ENCODE measurements around the gene GZMM. TPM values are rescaled to one million over a fixed set of nuclear protein-coding genes. Genes with fewer than 3 reads are reported as not detected.

GZMM gene
- total RNA-seq, 2 experiments from 2014 or later = 41.6 to 46.3 TPM

DNA sequence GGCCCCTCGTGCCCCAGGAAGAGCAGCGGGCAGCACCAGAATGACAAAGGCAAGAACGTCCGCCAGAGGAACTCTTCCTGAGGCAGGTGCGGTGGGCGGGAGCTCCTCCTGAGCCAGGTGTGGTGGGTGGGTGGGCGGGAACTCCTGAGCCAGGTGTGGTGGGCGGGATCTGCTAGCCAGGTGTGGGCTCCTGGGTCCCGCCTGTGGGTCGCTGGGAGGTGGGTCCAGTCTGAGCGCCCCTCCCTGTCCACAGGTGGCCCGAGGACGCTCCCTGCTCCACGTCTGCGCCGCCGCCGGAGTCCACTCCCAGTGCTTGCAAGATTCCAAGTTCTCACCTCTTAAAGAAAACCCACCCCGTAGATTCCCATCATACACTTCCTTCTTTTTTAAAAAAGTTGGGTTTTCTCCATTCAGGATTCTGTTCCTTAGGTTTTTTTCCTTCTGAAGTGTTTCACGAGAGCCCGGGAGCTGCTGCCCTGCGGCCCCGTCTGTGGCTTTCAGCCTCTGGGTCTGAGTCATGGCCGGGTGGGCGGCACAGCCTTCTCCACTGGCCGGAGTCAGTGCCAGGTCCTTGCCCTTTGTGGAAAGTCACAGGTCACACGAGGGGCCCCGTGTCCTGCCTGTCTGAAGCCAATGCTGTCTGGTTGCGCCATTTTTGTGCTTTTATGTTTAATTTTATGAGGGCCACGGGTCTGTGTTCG, 38.8 kb downstream of the GZMM start:
- Histone ChIP-seq H3K36me3 (ENCODE audit: insufficient read depth, low read length) (peaks cover 44% of the 10 kb centered on the region), H3K4me1 (ENCODE audit: insufficient read depth, low read length) (peaks cover 6% of the 10 kb centered on the region), H3K4me3 (ENCODE audit: low read length) (no peak overlapping the region), H3K27ac (ENCODE audit: low read depth in 1 of 2, low read length in 2 of 2) (no peak overlapping the region), H3K27me3 (ENCODE audit: control insufficient read depth in 1 of 2, insufficient read depth in 2 of 2, low read length in 2 of 2) (no peaks in the 10 kb centered on the region), H3K9me3 (ENCODE audit: control insufficient read depth in 1 of 2, insufficient read depth in 1 of 2, low read length in 2 of 2) (peaks cover 0 to 3% of the 10 kb centered on the region in 2 experiments)
- peaks cover 4% of the 10 kb centered on the region for H3K27me3 Mint-ChIP-seq
- CTCF ChIA-PET = no interaction called here
- no peaks in the 10 kb centered on the region for H3K4me1 Mint-ChIP-seq (ENCODE audit: low read depth)
- no peak overlapping the region for H3K4me3 Mint-ChIP-seq
- TF ChIP-seq, protein P1, sequence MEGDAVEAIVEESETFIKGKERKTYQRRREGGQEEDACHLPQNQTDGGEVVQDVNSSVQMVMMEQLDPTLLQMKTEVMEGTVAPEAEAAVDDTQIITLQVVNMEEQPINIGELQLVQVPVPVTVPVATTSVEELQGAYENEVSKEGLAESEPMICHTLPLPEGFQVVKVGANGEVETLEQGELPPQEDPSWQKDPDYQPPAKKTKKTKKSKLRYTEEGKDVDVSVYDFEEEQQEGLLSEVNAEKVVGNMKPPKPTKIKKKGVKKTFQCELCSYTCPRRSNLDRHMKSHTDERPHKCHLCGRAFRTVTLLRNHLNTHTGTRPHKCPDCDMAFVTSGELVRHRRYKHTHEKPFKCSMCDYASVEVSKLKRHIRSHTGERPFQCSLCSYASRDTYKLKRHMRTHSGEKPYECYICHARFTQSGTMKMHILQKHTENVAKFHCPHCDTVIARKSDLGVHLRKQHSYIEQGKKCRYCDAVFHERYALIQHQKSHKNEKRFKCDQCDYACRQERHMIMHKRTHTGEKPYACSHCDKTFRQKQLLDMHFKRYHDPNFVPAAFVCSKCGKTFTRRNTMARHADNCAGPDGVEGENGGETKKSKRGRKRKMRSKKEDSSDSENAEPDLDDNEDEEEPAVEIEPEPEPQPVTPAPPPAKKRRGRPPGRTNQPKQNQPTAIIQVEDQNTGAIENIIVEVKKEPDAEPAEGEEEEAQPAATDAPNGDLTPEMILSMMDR (IDR thresholded peaks at IDR 0.05) = no peak
- POLR2A ChIA-PET = no interaction called here
- peak in 1 of 14 experiments; percentile 34 for DNase-seq
- peaks cover 4% of the 10 kb centered on the region for H3K36me3 Mint-ChIP-seq (ENCODE audit: low read depth)
- no peak overlapping the region for H3K27ac Mint-ChIP-seq
- H3K9me3 Mint-ChIP-seq = no peaks in the 10 kb centered on the region
- intact Hi-C loops (cut with DNase I, micrococcal nuclease) = no loop called here
- no peak for ATAC-seq (ENCODE audit: poor library complexity)

DNA sequence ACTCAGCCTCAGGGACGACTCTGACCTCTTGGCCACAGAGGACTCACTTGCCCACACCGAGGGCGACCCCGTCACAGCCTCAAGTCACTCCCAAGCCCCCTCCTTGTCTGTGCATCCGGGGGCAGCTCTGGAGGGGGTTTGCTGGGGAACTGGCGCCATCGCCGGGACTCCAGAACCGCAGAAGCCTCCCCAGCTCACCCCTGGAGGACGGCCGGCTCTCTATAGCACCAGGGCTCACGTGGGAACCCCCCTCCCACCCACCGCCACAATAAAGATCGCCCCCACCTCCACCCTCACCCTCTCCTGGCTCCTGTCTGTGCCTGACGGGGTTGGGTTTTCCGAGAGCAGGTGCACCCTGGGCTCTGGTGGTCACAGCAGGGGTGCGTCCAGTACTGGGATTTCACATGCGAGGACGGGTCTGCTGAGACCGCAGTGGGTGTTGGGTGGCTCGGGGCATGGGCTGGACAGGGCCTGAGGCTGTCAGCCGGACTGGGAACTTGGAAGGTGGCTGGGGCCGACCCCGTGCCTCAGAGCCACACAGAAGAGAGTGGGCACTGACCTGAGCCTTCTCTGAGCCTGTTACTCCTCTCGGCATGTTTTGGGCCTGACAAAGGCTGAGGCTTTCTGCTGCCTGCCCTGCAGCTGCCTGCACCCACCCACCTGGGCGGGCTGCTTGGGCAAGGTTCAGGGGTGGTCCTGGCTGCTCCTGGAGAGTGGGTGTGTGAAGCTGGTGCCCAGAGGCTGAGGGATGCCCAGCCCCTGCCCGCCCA, 39.5 kb downstream of the GZMM start:
- POLR2A ChIA-PET = interaction anchor here (0.6 to 1.5 kb wide), 2 partner anchors 11 to 52 kb away, joined by 3 to 6 read pairs; partner anchors contain the start of gene BSG
- no peak for ATAC-seq (ENCODE audit: poor library complexity)
- Mint-ChIP-seq H3K4me3 (no peak overlapping the region), H3K27me3 (peaks cover 10% of the 10 kb centered on the region), H3K27ac (no peak overlapping the region), H3K36me3 (ENCODE audit: low read depth) (peaks cover 4% of the 10 kb centered on the region), H3K9me3 (no peaks in the 10 kb centered on the region), H3K4me1 (ENCODE audit: low read depth) (peaks cover 5% of the 10 kb centered on the region)
- Histone ChIP-seq H3K27me3 (ENCODE audit: control insufficient read depth in 1 of 2, insufficient read depth in 2 of 2, low read length in 2 of 2) (peaks cover 4 to 6% of the 10 kb centered on the region in 2 experiments), H3K9me3 (ENCODE audit: control insufficient read depth in 1 of 2, insufficient read depth in 1 of 2, low read length in 2 of 2) (peaks cover 0 to 10% of the 10 kb centered on the region in 2 experiments), H3K27ac (ENCODE audit: low read depth in 1 of 2, low read length in 2 of 2) (no peak overlapping the region), H3K4me3 (ENCODE audit: low read length) (no peak overlapping the region), H3K4me1 (ENCODE audit: insufficient read depth, low read length) (peaks cover 13% of the 10 kb centered on the region), H3K36me3 (ENCODE audit: insufficient read depth, low read length) (peaks cover 41% of the 10 kb centered on the region)
- CTCF ChIA-PET = interaction anchor here (0.7 to 2.0 kb wide), 6 partner anchors 11 to 150 kb away, joined by 3 to 25 read pairs (median 12); partner anchors contain the start of genes BSG and CDC34
- intact Hi-C loops (cut with DNase I, micrococcal nuclease) = no loop called here
- peak in 1 of 14 experiments; percentile 37 for DNase-seq
- TF ChIP-seq, protein P1 (IDR thresholded peaks at IDR 0.05) = no peak

DNA sequence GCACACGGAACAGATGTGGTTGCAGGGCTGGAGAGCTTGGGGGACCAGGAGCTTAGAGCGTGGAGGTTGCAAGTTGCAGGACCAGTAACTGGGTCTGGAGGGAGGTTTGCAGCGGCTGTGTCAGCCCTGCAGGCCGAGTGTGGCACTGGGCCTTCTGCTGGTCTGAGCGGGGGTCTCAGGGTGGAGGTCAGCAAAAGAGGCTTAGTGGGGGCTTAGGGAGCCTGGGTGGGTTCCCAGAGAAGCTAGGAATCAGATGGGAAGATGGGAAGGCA, 40.1 kb downstream of the GZMM start:
- Mint-ChIP-seq H3K27me3 (peaks cover 15% of the 10 kb centered on the region), H3K4me1 (ENCODE audit: low read depth) (peaks cover 5% of the 10 kb centered on the region), H3K9me3 (no peaks in the 10 kb centered on the region), H3K27ac (no peak overlapping the region), H3K4me3 (no peak overlapping the region), H3K36me3 (ENCODE audit: low read depth) (peaks cover 4% of the 10 kb centered on the region)
- peaks cover 9 to 11% of the 10 kb centered on the region in 2 experiments for H3K27me3 ChIP-seq (ENCODE audit: control insufficient read depth in 1 of 2, insufficient read depth in 2 of 2, low read length in 2 of 2)
- TF ChIP-seq, protein P1 (IDR thresholded peaks at IDR 0.05) = no peak
- POLR2A ChIA-PET = interaction anchor here (0.6 to 1.5 kb wide), 3 partner anchors 12 to 53 kb away, joined by 3 to 6 read pairs (median 3); partner anchors contain the start of gene BSG
- no peak for DNase-seq
- CTCF ChIA-PET = interaction anchor here (0.5 to 2.0 kb wide), 25 partner anchors 7 to 365 kb away, joined by 3 to 25 read pairs (median 3); partner anchors contain the start of genes BSG, CDC34, PALM and RNF126
- H3K4me1 ChIP-seq (ENCODE audit: insufficient read depth, low read length) = peaks cover 18% of the 10 kb centered on the region
- H3K36me3 ChIP-seq (ENCODE audit: insufficient read depth, low read length) = peaks cover 40% of the 10 kb centered on the region
- no peak for ATAC-seq (ENCODE audit: poor library complexity)
- H3K27ac ChIP-seq (ENCODE audit: low read depth in 1 of 2, low read length in 2 of 2) = no peak overlapping the region
- intact Hi-C loops (cut with DNase I, micrococcal nuclease) = loop anchor here (1.0 kb wide), 1 partner anchor 150 kb away; no protein-coding TSS in a partner anchor
- H3K9me3 ChIP-seq (ENCODE audit: control insufficient read depth in 1 of 2, insufficient read depth in 1 of 2, low read length in 2 of 2) = peaks cover 0 to 15% of the 10 kb centered on the region in 2 experiments
- H3K4me3 ChIP-seq (ENCODE audit: low read length) = no peak overlapping the region

All from CD4-positive, alpha-beta T cell (primary cell).